ENCODE measurements around the gene TULP1.

The TULP1 gene

GRCh38 chr6:35491558-35492257, 21.0 kb downstream of the TULP1 start:
- TF ChIP-seq EZH2phosphoT487 (conservative IDR thresholded peaks at IDR 0.05; ENCODE audit: low read length) (no peak), CTCF (IDR thresholded peaks at IDR 0.05; ENCODE audit: insufficient read depth, low read length, poor library complexity, severe bottlenecking) (no peak)
- no peaks in the 10 kb centered on the region for H3K27me3 ChIP-seq (ENCODE audit: low read length)
- no peak overlapping the region for H3K27ac ChIP-seq (ENCODE audit: low read depth, low read length)
- no peaks in the 10 kb centered on the region for H3K79me2 ChIP-seq (ENCODE audit: insufficient read depth, low read length)
- H2AFZ ChIP-seq (ENCODE audit: low read depth, low read length, severe bottlenecking) = no peak overlapping the region
- no peaks in the 10 kb centered on the region for H4K20me1 ChIP-seq (ENCODE audit: low read depth, low read length)
- H3K4me2 ChIP-seq (ENCODE audit: low read depth, low read length, poor library complexity, severe bottlenecking) = no peak overlapping the region
- H3K4me3 ChIP-seq (ENCODE audit: insufficient read depth, low read length, poor library complexity, severe bottlenecking) = no peak overlapping the region
- no peaks in the 10 kb centered on the region for H3K9me2 ChIP-seq (replicated peaks; ENCODE audit: insufficient read depth, low read length)
- H3K9me3 ChIP-seq (ENCODE audit: insufficient read depth, low read length) = no peaks in the 10 kb centered on the region
- no peaks in the 10 kb centered on the region for H3F3A ChIP-seq (ENCODE audit: insufficient read depth)
- H3K36me3 ChIP-seq (ENCODE audit: low read length) = no peaks in the 10 kb centered on the region
- no peak overlapping the region for H3K9ac ChIP-seq (ENCODE audit: low read length)

- no peaks in the 10 kb centered on the region for H3K36me3 ChIP-seq (ENCODE audit: low read length)
- H3K9me2 ChIP-seq (replicated peaks; ENCODE audit: insufficient read depth, low read length) = no peaks in the 10 kb centered on the region
- H3K4me2 ChIP-seq (ENCODE audit: low read depth, low read length, poor library complexity, severe bottlenecking) = no peak overlapping the region
- no peak overlapping the region for H3K27ac ChIP-seq (ENCODE audit: low read depth, low read length)
- H3F3A ChIP-seq (ENCODE audit: insufficient read depth) = no peaks in the 10 kb centered on the region
- no peaks in the 10 kb centered on the region for H3K27me3 ChIP-seq (ENCODE audit: low read length)
- TF ChIP-seq CTCF (IDR thresholded peaks at IDR 0.05; ENCODE audit: insufficient read depth, low read length, poor library complexity, severe bottlenecking) (no peak), EZH2phosphoT487 (conservative IDR thresholded peaks at IDR 0.05; ENCODE audit: low read length) (no peak)
- H3K79me2 ChIP-seq (ENCODE audit: insufficient read depth, low read length) = no peaks in the 10 kb centered on the region
- no peaks in the 10 kb centered on the region for H3K9me3 ChIP-seq (ENCODE audit: insufficient read depth, low read length)
- H2AFZ ChIP-seq (ENCODE audit: low read depth, low read length, severe bottlenecking) = no peak overlapping the region
- no peaks in the 10 kb centered on the region for H4K20me1 ChIP-seq (ENCODE audit: low read depth, low read length)
- no peak overlapping the region for H3K9ac ChIP-seq (ENCODE audit: low read length)
- H3K4me3 ChIP-seq (ENCODE audit: insufficient read depth, low read length, poor library complexity, severe bottlenecking) = no peak overlapping the region
Observed at GRCh38 chr6:35490821-35491557, 21.7 kb downstream of the TULP1 start.

DNA sequence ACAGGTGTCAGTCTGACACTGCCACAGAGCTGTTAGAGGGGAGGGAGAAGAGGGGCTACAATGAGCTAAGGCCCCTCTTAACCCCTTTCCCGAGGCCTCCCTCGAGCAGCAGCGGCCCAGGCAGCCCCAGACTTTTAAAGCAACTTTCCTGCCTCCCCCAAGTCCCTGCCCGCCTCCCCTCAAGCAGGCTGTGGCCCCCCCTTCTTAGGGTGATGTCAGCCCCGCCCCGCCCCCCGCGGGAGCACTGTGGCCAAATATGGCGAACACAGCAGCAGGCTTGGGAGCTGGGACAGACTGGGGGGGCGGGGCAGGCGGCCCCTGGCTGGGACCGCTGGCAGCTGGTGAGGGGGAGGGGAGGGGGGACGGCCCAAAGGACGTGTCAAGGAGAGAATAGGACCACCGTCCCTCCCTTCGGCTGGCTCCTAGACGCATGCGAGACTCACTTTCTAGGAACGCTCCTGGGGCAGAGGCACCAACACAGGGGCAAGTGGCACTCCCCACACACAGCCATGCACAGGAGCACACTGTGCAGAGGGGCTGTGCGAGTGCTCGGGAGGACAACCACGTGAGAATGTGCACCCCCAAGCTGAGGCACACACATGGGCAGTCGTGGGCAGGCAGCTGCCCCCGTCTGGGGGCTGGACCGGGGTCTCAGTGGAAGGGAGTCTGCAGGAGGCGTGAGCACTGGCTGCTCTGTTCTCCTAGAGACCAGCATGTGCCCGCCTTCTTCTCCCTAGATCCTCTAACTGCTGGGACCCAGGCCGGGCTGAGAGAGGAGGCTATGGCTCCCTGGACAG, 22.5 kb downstream of the TULP1 start:
- Histone ChIP-seq H3K9me3 (ENCODE audit: insufficient read depth, low read length) (no peaks in the 10 kb centered on the region), H3K4me3 (ENCODE audit: insufficient read depth, low read length, poor library complexity, severe bottlenecking) (no peak overlapping the region), H4K20me1 (ENCODE audit: low read depth, low read length) (no peaks in the 10 kb centered on the region), H3K27me3 (ENCODE audit: low read length) (no peaks in the 10 kb centered on the region), H3K36me3 (ENCODE audit: low read length) (no peaks in the 10 kb centered on the region), H3F3A (ENCODE audit: insufficient read depth) (no peaks in the 10 kb centered on the region), H3K9me2 (replicated peaks; ENCODE audit: insufficient read depth, low read length) (no peaks in the 10 kb centered on the region), H3K79me2 (ENCODE audit: insufficient read depth, low read length) (no peaks in the 10 kb centered on the region), H3K9ac (ENCODE audit: low read length) (no peak overlapping the region), H2AFZ (ENCODE audit: low read depth, low read length, severe bottlenecking) (no peak overlapping the region), H3K4me2 (ENCODE audit: low read depth, low read length, poor library complexity, severe bottlenecking) (no peak overlapping the region), H3K27ac (ENCODE audit: low read depth, low read length) (no peak overlapping the region)
- TF ChIP-seq CTCF (IDR thresholded peaks at IDR 0.05; ENCODE audit: insufficient read depth, low read length, poor library complexity, severe bottlenecking) (no peak), EZH2phosphoT487 (conservative IDR thresholded peaks at IDR 0.05; ENCODE audit: low read length) (no peak)

All from SU-DHL-6 (cell line).